GM12892 (cell line): ENCODE data around the gene ARF4.

Source experiments
- POLR2A ChIP-seq: IDR thresholded peaks from 2 replicates; pipeline ENCODE4 v1.6.1; 2011; ENCODE audit warnings: low read depth, low read length, control low read depth
- POLR2AphosphoS5 ChIP-seq: IDR thresholded peaks from 2 replicates; pipeline ENCODE4 v1.6.1; 2011; ENCODE audit warnings: low read depth, low read length, control low read depth
- TAF1 ChIP-seq: IDR thresholded peaks from 2 replicates; pipeline ENCODE4 v1.6.1; 2011; ENCODE audit warnings: low read depth, mild to moderate bottlenecking, control low read depth, low read length, borderline replicate concordance

GRCh38 chr3:57582474-57583168 lies 14.5 kb downstream of the ARF4 start:
- TF ChIP-seq POLR2AphosphoS5, result no peak
- TF ChIP-seq POLR2A, result no peak
- no peak for TF ChIP-seq TAF1
